ENCODE results near the gene PSME4.

DNA sequence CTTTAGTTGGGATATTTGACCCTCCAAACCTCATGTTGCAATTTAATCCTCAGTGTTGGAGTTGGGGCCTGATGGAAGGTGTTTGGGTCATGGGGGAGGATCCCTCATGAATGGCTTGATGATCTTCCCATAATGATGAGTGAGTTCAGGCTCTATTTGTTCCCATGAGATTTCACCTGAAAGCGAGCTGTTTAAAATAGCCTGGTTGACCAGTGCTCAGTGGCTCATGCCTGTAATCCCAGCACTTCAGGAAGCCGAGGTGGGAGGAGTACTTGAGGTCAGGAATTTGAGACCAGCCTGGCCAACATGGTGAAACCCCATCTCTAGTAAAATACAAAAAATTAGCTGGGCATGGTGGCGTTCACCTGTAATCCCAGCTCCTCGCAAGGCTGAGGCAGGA, 14.9 kb upstream of the PSME4 start:
- TF ChIP-seq POLR2A (IDR thresholded peaks at IDR 0.05; ENCODE audit: low read length) (no peak), GATA1 (IDR thresholded peaks at IDR 0.05; ENCODE audit: low read depth, low read length) (no peak)

All from erythroblast (primary cell).